Measurements from ENCODE around the gene CNOT8.

CNOT8 gene

DNA sequence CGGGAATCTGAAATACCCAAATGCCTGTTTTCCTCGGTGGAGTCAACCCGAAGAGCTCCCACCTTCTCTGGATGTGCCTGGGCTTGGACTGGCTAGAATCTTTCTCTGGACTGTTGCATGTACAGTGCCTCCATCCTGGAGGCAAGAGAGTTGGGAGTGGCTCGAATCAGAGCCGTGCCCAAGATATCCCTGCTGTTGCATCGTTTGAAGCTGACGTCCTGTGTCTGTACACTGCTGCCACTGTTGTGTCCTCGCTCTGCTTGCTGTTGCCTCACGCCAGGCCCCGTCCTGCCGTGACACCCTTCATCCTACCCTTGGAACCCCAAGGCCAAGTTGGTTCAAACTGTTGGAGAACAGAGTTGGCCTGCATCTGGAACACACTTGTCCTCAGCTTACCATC, 43.4 kb upstream of the CNOT8 start:
- Histone ChIP-seq H3K9ac (ENCODE audit: low read length) (no peak overlapping the region), H3K4me2 (ENCODE audit: low read length) (no peak overlapping the region), H3K18ac (ENCODE audit: low read length) (no peak overlapping the region), H3K56ac (ENCODE audit: low read length) (no peak overlapping the region), H4K5ac (ENCODE audit: low read length) (no peak overlapping the region), H3K27ac (ENCODE audit: low read depth, low read length) (no peak overlapping the region), H3K79me1 (ENCODE audit: low read length) (peaks cover 10% of the 10 kb centered on the region), H3K79me2 (ENCODE audit: control insufficient read depth, insufficient read depth, low read length) (no peaks in the 10 kb centered on the region), H4K8ac (ENCODE audit: low read depth, low read length) (no peak overlapping the region), H2AK5ac (ENCODE audit: low read length) (no peak overlapping the region), H3K4me3 (ENCODE audit: low read length) (no peak overlapping the region), H3K36me3 (ENCODE audit: control insufficient read depth, insufficient read depth, low read length) (peaks cover 34% of the 10 kb centered on the region), H3K23ac (ENCODE audit: low read length) (no peak overlapping the region), H3K4ac (ENCODE audit: low read depth, low read length) (no peak overlapping the region), H3K27me3 (ENCODE audit: insufficient read depth, low read length, poor library complexity) (no peaks in the 10 kb centered on the region), H3K4me1 (ENCODE audit: control insufficient read depth, low read depth, low read length) (no peaks in the 10 kb centered on the region), H2BK15ac (replicated peaks; ENCODE audit: low read depth) (no peak overlapping the region), H2BK5ac (ENCODE audit: low read length) (no peak overlapping the region), H2BK120ac (ENCODE audit: low read depth, low read length) (no peak overlapping the region)
- no peak for DNase-seq
- WGBS (ENCODE audit: extremely low coverage, insufficient coverage, low lambda C conversion rate): no CpG with 5 or more reads among the region's 11 CpGs

DNA sequence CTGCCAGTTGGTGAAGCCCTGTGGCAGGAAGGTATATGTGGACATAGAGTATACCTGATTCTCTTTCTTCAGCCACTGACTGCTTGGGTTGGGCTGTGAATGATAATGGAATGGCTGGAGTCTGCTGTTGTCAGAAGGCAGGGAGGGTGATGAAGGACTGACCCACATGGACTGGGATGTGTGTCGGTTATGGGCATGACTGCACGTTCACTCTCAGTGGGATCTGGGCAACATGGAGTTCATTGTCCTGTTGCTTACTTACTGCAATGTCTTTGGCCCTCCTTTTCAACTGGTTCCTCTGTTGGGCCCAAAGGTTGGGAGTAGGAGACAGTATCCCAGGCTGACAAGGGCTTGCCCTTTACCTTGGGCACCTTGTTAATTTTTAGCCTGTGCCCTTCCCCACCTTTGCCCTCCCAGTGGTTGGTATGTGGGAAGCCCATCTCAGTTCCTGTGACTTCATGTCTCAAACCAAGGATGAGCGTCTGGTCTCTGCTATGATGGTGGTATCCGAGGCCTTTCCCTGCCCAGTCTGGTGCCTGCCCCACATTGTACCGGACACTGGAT, 42.7 kb upstream of the CNOT8 start:
- H4K5ac ChIP-seq (ENCODE audit: low read length): no peak overlapping the region
- no CpG with 5 or more reads among the region's 5 CpGs for WGBS (ENCODE audit: extremely low coverage, insufficient coverage, low lambda C conversion rate)
- H3K56ac ChIP-seq (ENCODE audit: low read length): no peak overlapping the region
- peaks cover 36% of the 10 kb centered on the region for H3K36me3 ChIP-seq (ENCODE audit: control insufficient read depth, insufficient read depth, low read length)
- H3K79me2 ChIP-seq (ENCODE audit: control insufficient read depth, insufficient read depth, low read length): no peaks in the 10 kb centered on the region
- peaks cover 13% of the 10 kb centered on the region for H3K79me1 ChIP-seq (ENCODE audit: low read length)
- H4K8ac ChIP-seq (ENCODE audit: low read depth, low read length): no peak overlapping the region
- no peak overlapping the region for H3K9ac ChIP-seq (ENCODE audit: low read length)
- no peaks in the 10 kb centered on the region for H3K27me3 ChIP-seq (ENCODE audit: insufficient read depth, low read length, poor library complexity)
- H3K23ac ChIP-seq (ENCODE audit: low read length): no peak overlapping the region
- H2BK15ac ChIP-seq (replicated peaks; ENCODE audit: low read depth): no peak overlapping the region
- H3K18ac ChIP-seq (ENCODE audit: low read length): no peak overlapping the region
- H3K4me3 ChIP-seq (ENCODE audit: low read length): no peak overlapping the region
- H2BK5ac ChIP-seq (ENCODE audit: low read length): no peak overlapping the region
- no peak overlapping the region for H3K4me2 ChIP-seq (ENCODE audit: low read length)
- H3K4me1 ChIP-seq (ENCODE audit: control insufficient read depth, low read depth, low read length): no peaks in the 10 kb centered on the region
- no peak overlapping the region for H2AK5ac ChIP-seq (ENCODE audit: low read length)
- no peak for DNase-seq
- no peak overlapping the region for H3K4ac ChIP-seq (ENCODE audit: low read depth, low read length)
- H2BK120ac ChIP-seq (ENCODE audit: low read depth, low read length): no peak overlapping the region
- no peak overlapping the region for H3K27ac ChIP-seq (ENCODE audit: low read depth, low read length)

DNA sequence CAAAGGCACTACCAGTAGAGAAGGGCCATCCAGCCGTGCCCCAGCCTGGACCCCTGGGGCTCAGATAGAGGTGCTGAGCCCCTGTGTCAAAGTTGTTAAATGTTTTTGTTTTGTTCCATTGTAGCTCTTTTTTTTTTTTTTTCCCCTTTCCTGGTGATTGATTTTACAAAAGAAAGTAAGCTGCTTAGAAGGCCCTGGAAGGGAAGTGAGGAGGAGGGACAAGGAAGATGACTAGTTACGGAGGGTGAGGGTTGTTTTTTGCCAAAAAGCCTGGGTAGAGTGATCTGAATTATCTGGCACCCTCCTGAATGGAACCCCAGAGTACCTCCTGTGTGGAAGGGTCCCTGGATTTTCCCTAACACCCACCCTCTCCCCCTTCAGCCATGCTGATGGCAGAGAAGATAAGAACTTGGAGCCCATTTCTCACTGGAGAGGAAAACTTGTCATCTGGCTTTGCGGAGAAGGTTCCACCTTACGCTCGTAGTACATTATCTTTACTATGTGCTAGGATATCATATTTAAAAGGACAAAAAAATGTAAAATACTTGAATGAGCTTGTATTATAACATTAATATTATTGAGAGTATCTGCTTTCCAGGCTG, 41.4 kb upstream of the CNOT8 start:
- no peak overlapping the region for H2AK5ac ChIP-seq (ENCODE audit: low read length)
- H3K4ac ChIP-seq (ENCODE audit: low read depth, low read length): no peak overlapping the region
- peaks cover 29% of the 10 kb centered on the region for H3K36me3 ChIP-seq (ENCODE audit: control insufficient read depth, insufficient read depth, low read length)
- no peaks in the 10 kb centered on the region for H3K4me1 ChIP-seq (ENCODE audit: control insufficient read depth, low read depth, low read length)
- no peak overlapping the region for H3K27ac ChIP-seq (ENCODE audit: low read depth, low read length)
- no peak overlapping the region for H3K9ac ChIP-seq (ENCODE audit: low read length)
- no peak for DNase-seq
- no peak overlapping the region for H2BK5ac ChIP-seq (ENCODE audit: low read length)
- peaks cover 13% of the 10 kb centered on the region for H3K79me1 ChIP-seq (ENCODE audit: low read length)
- no peak overlapping the region for H3K4me2 ChIP-seq (ENCODE audit: low read length)
- H4K5ac ChIP-seq (ENCODE audit: low read length): no peak overlapping the region
- H2BK15ac ChIP-seq (replicated peaks; ENCODE audit: low read depth): no peak overlapping the region
- H3K23ac ChIP-seq (ENCODE audit: low read length): no peak overlapping the region
- no peak overlapping the region for H4K8ac ChIP-seq (ENCODE audit: low read depth, low read length)
- no peak overlapping the region for H3K18ac ChIP-seq (ENCODE audit: low read length)
- no CpG with 5 or more reads among the region's 5 CpGs for whole genome bisulfite sequencing (ENCODE audit: extremely low coverage, insufficient coverage, low lambda C conversion rate)
- H3K27me3 ChIP-seq (ENCODE audit: insufficient read depth, low read length, poor library complexity): no peaks in the 10 kb centered on the region
- H3K4me3 ChIP-seq (ENCODE audit: low read length): no peak overlapping the region
- H3K79me2 ChIP-seq (ENCODE audit: control insufficient read depth, insufficient read depth, low read length): no peaks in the 10 kb centered on the region
- H2BK120ac ChIP-seq (ENCODE audit: low read depth, low read length): no peak overlapping the region
- no peak overlapping the region for H3K56ac ChIP-seq (ENCODE audit: low read length)

DNA sequence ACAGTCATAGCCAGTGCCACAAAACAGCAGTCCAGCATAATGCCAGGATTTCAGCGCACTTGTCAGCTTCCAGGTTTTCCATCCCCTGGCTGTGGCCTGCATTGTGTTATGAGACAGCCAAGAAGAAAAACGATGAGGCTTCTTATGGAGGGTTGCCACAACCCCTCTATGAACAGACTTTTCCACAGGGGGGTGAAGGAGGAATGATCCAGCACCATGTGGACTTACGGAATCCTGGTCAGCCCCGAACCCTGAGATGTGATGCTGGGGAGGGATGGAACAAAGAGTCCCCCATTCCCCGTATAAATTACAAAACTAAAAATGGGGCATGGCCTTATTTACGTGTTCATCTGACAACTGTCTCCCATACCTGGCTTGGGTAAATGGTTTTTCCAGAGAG, 40.6 kb upstream of the CNOT8 start:
- H2BK15ac ChIP-seq (replicated peaks; ENCODE audit: low read depth): no peak overlapping the region
- H3K56ac ChIP-seq (ENCODE audit: low read length): no peak overlapping the region
- H3K79me2 ChIP-seq (ENCODE audit: control insufficient read depth, insufficient read depth, low read length): no peaks in the 10 kb centered on the region
- H3K4me1 ChIP-seq (ENCODE audit: control insufficient read depth, low read depth, low read length): no peaks in the 10 kb centered on the region
- H3K23ac ChIP-seq (ENCODE audit: low read length): no peak overlapping the region
- no peak overlapping the region for H3K9ac ChIP-seq (ENCODE audit: low read length)
- H4K5ac ChIP-seq (ENCODE audit: low read length): no peak overlapping the region
- no peak overlapping the region for H2BK5ac ChIP-seq (ENCODE audit: low read length)
- peaks cover 29% of the 10 kb centered on the region for H3K36me3 ChIP-seq (ENCODE audit: control insufficient read depth, insufficient read depth, low read length)
- DNase-seq: no peak
- H3K27ac ChIP-seq (ENCODE audit: low read depth, low read length): no peak overlapping the region
- no peak overlapping the region for H3K4me3 ChIP-seq (ENCODE audit: low read length)
- no peak overlapping the region for H3K4ac ChIP-seq (ENCODE audit: low read depth, low read length)
- no peak overlapping the region for H2AK5ac ChIP-seq (ENCODE audit: low read length)
- no peak overlapping the region for H4K8ac ChIP-seq (ENCODE audit: low read depth, low read length)
- no peak overlapping the region for H3K18ac ChIP-seq (ENCODE audit: low read length)
- no peak overlapping the region for H3K4me2 ChIP-seq (ENCODE audit: low read length)
- peaks cover 13% of the 10 kb centered on the region for H3K79me1 ChIP-seq (ENCODE audit: low read length)
- H3K27me3 ChIP-seq (ENCODE audit: insufficient read depth, low read length, poor library complexity): no peaks in the 10 kb centered on the region
- no CpG with 5 or more reads among the region's 6 CpGs for WGBS (ENCODE audit: extremely low coverage, insufficient coverage, low lambda C conversion rate)
- H2BK120ac ChIP-seq (ENCODE audit: low read depth, low read length): no peak overlapping the region

DNA sequence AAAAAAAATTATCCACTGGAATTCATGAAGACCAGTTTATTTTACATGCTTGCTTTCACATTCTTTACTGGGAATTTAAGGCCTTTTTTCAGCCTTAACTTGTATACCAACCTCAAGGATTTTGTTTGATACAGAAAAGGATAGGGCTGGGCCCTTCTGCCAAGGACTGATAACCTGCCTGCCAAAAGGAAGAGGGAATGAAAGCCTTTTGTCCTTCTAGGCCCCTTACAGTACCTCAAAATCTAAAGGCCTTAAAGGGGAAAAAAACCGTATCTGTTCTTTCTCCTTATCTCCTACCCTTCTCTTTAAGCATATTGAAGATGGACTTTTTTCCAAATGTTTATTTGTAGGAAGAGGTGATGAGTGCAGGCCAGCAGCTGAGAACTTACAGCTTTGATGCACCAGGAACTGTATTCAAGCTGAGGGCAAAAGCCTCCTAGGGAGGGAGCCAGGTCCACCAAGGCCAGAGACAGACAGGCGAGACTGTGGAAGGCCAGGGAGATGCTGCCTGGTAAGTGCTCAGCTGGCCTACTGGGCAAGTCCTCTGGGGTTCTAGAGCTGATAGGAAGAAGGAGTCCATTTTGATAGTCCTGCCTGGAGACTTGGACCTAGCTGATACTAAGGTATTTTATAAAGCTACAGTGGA, 39.8 kb upstream of the CNOT8 start:
- H2AK5ac ChIP-seq (ENCODE audit: low read length): no peak overlapping the region
- no peak overlapping the region for H3K23ac ChIP-seq (ENCODE audit: low read length)
- no peak overlapping the region for H3K27ac ChIP-seq (ENCODE audit: low read depth, low read length)
- no peak overlapping the region for H3K18ac ChIP-seq (ENCODE audit: low read length)
- no peak overlapping the region for H2BK15ac ChIP-seq (replicated peaks; ENCODE audit: low read depth)
- H3K79me1 ChIP-seq (ENCODE audit: low read length): peaks cover 11% of the 10 kb centered on the region
- no peak overlapping the region for H2BK120ac ChIP-seq (ENCODE audit: low read depth, low read length)
- H3K36me3 ChIP-seq (ENCODE audit: control insufficient read depth, insufficient read depth, low read length): peaks cover 22% of the 10 kb centered on the region
- no peak for DNase-seq
- no peaks in the 10 kb centered on the region for H3K79me2 ChIP-seq (ENCODE audit: control insufficient read depth, insufficient read depth, low read length)
- WGBS (ENCODE audit: extremely low coverage, insufficient coverage, low lambda C conversion rate): no CpG with 5 or more reads among the region's 2 CpGs
- H2BK5ac ChIP-seq (ENCODE audit: low read length): no peak overlapping the region
- no peak overlapping the region for H3K9ac ChIP-seq (ENCODE audit: low read length)
- H3K27me3 ChIP-seq (ENCODE audit: insufficient read depth, low read length, poor library complexity): no peaks in the 10 kb centered on the region
- no peak overlapping the region for H4K5ac ChIP-seq (ENCODE audit: low read length)
- H3K4me1 ChIP-seq (ENCODE audit: control insufficient read depth, low read depth, low read length): no peaks in the 10 kb centered on the region
- no peak overlapping the region for H3K4ac ChIP-seq (ENCODE audit: low read depth, low read length)
- H3K4me3 ChIP-seq (ENCODE audit: low read length): no peak overlapping the region
- H4K8ac ChIP-seq (ENCODE audit: low read depth, low read length): no peak overlapping the region
- H3K56ac ChIP-seq (ENCODE audit: low read length): no peak overlapping the region
- no peak overlapping the region for H3K4me2 ChIP-seq (ENCODE audit: low read length)
